ENCODE results near the gene SPRR2E.
"Not testable (repeated sequence)": the region's sequence is repeated elsewhere in the genome, so short reads cannot be mapped to it uniquely, and the experiment has no call there.

The SPRR2E gene

GRCh38 chr1:153094426-153094825, at the start of gene SPRR2E:
Gene SPRR2E (minus strand): TSS chr1:153094526. CDS start chr1:153093751, 775 bp downstream.
- no peak for FAIRE-seq
- DNase-seq (ENCODE audit: low spot score), result no peak

GRCh38 chr1:153141377-153141776, 47.1 kb upstream of the SPRR2E start:
- FAIRE-seq, result no peak
- no peak for DNase-seq (ENCODE audit: low spot score)

- no peak for DNase-seq (ENCODE audit: low spot score)
- FAIRE-seq, result peak; percentile 77
These were observed 46.2 kb upstream of the SPRR2E start for GRCh38 chr1:153140484-153140883.

- FAIRE-seq (no peak), DNase-seq (ENCODE audit: low spot score) (no peak)
These were observed 39.4 kb upstream of the SPRR2E start for GRCh38 chr1:153133743-153134142.

- FAIRE-seq, result no peak
- DNase-seq (ENCODE audit: low spot score), result no peak
These were observed 38.9 kb upstream of the SPRR2E start for GRCh38 chr1:153133267-153133666.

GRCh38 chr1:153128688-153129087, 34.4 kb upstream of the SPRR2E start:
- FAIRE-seq; DNase-seq (ENCODE audit: low spot score): not testable (repeated sequence)

- FAIRE-seq (no peak), DNase-seq (ENCODE audit: low spot score) (no peak)
These were observed 33.0 kb upstream of the SPRR2E start for GRCh38 chr1:153127296-153127695.

GRCh38 chr1:153125536-153125935, 31.2 kb upstream of the SPRR2E start:
- FAIRE-seq, result no peak

GRCh38 chr1:153123793-153124192, 29.5 kb upstream of the SPRR2E start:
- DNase-seq (ENCODE audit: low spot score); FAIRE-seq: not testable (repeated sequence)

More at GRCh38 chr1:153125536-153125935, 31.2 kb upstream of the SPRR2E start:
- no peak for DNase-seq (ENCODE audit: low spot score)

- FAIRE-seq (no peak), DNase-seq (ENCODE audit: low spot score) (no peak)
These were observed 28.6 kb upstream of the SPRR2E start for GRCh38 chr1:153122831-153123421.

- no peak for FAIRE-seq
- DNase-seq (ENCODE audit: low spot score), result no peak
These were observed 26.6 kb upstream of the SPRR2E start for GRCh38 chr1:153120945-153121344.

GRCh38 chr1:153119491-153119971, 25.2 kb upstream of the SPRR2E start:
- DNase-seq (ENCODE audit: low spot score) (no peak), FAIRE-seq (no peak)

GRCh38 chr1:153115264-153115663, 20.9 kb upstream of the SPRR2E start:
- FAIRE-seq, result not testable (repeated sequence)

GRCh38 chr1:153113416-153113815, 19.1 kb upstream of the SPRR2E start, which contains the start of gene SPRR2F:
Gene SPRR2F (minus strand): TSS chr1:153113516. CDS start chr1:153112733, 783 bp downstream.
- no peak for FAIRE-seq
- DNase-seq (ENCODE audit: low spot score), result no peak

More at GRCh38 chr1:153115264-153115663, 20.9 kb upstream of the SPRR2E start:
- not testable (repeated sequence) for DNase-seq (ENCODE audit: low spot score)

GRCh38 chr1:153112454-153112853, 18.1 kb upstream of the SPRR2E start:
- FAIRE-seq; DNase-seq (ENCODE audit: low spot score): not testable (repeated sequence)

- FAIRE-seq (peak; percentile 50), DNase-seq (ENCODE audit: low spot score) (peak; percentile 20)
These were observed 5.9 kb upstream of the SPRR2E start for GRCh38 chr1:153100245-153100644.

GRCh38 chr1:153099461-153100045, 5.2 kb upstream of the SPRR2E start:
- FAIRE-seq (no peak), DNase-seq (ENCODE audit: low spot score) (no peak)

- DNase-seq (ENCODE audit: low spot score) (no peak), FAIRE-seq (no peak)
These were observed 1.4 kb upstream of the SPRR2E start for GRCh38 chr1:153095764-153096163.

GRCh38 chr1:153087652-153088051, 6.7 kb downstream of the SPRR2E start:
- no peak for DNase-seq (ENCODE audit: low spot score)
- FAIRE-seq, result no peak

- DNase-seq (ENCODE audit: low spot score) (no peak), FAIRE-seq (no peak)
These were observed 12.6 kb downstream of the SPRR2E start for GRCh38 chr1:153081736-153082135.

- no peak for FAIRE-seq
- no peak for DNase-seq (ENCODE audit: low spot score)
These were observed 21.3 kb downstream of the SPRR2E start for GRCh38 chr1:153072806-153073726.

- DNase-seq (ENCODE audit: low spot score), result no peak
- FAIRE-seq, result no peak
These were observed 22.8 kb downstream of the SPRR2E start, which contains the start of gene SPRR2B for GRCh38 chr1:153071511-153071910. Gene SPRR2B (minus strand): TSS chr1:153071611. CDS start chr1:153070839, 772 bp downstream.
